ENCODE results near the gene GUCY2F.

DNA sequence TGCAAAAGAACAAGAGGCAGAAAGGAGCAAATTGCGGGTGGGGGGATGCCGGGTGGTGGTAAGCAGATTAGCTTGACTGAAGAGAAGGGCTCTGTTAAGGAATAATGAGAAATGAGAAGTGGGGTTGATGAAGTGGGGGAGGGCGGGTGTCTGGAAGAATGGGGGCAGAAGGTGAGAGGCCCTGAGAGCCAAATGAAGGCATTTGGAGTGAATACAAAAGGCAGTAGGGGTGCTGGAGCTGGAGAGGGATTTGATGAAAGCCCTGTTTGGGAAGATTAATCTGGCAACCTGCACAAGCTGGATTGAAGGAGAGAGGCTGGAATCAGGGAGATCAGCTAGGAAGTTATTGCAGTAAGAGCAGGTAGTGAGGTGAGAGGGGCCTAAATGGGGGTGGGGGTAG lies 82.1 kb downstream of the GUCY2F start:
- TF ChIP-seq POLR2A (IDR thresholded peaks at IDR 0.05; ENCODE audit: low read depth, low read length) (no peak), POLR2AphosphoS5 (IDR thresholded peaks at IDR 0.05; ENCODE audit: low read depth, low read length) (no peak), SPI1 (IDR thresholded peaks at IDR 0.05; ENCODE audit: low read depth, low read length) (no peak), POU2F2 (IDR thresholded peaks at IDR 0.05; ENCODE audit: low read depth, low read length) (no peak), TAF1 (IDR thresholded peaks at IDR 0.05; ENCODE audit: low read depth, low read length) (no peak)
